Lung (tissue), 12 donors: ENCODE measurements around the gene ABLIM2. TPM values are rescaled to one million over a fixed set of nuclear protein-coding genes. Genes with fewer than 3 reads are reported as not detected.

Source experiments
- ATAC-seq: fragments of 200-7000 bp; cut with Tn5 transposase; one replicate; pipeline ENCODE4 v1.9.1; 2020; ENCODE audit warnings: moderate number of reproducible peaks; ENCODE audit not compliant: insufficient read depth, low FRiP score
- DNase-seq, 3 donors: peaks; one replicate each; pipeline ENCODE4 v3.0.0-alpha.2; 2013 to 2017
- H3K27ac ChIP-seq, 2 donors: one replicate each; pipeline ENCODE4 v1.5.1; 2013; ENCODE audit warnings: mild to moderate bottlenecking in 2 of 2, moderate library complexity in 2 of 2, control low read depth in 1 of 2, inconsistent platforms in 1 of 2, low read depth in 1 of 2, low read length in 1 of 2
- H3K27me3 ChIP-seq, 3 donors: one replicate each; pipeline ENCODE4 v1.5.1; 2013; ENCODE audit warnings: low read length in 2 of 3; ENCODE audit not compliant: control insufficient read depth in 3 of 3, insufficient read depth in 3 of 3
- H3K36me3 ChIP-seq, 4 donors: one replicate each; pipeline ENCODE4 v1.5.1; 2013; ENCODE audit warnings: low read length in 4 of 4, mild to moderate bottlenecking in 1 of 4, moderate library complexity in 1 of 4; ENCODE audit not compliant: control insufficient read depth in 4 of 4, insufficient read depth in 4 of 4
- H3K4me1 ChIP-seq, 5 donors: one replicate each; pipeline ENCODE4 v1.5.1; 2013; ENCODE audit warnings: low read length in 5 of 5, mild to moderate bottlenecking in 2 of 5, moderate library complexity in 1 of 5; ENCODE audit not compliant: control insufficient read depth in 5 of 5, insufficient read depth in 5 of 5
- H3K4me3 ChIP-seq: one replicate; pipeline ENCODE4 v1.5.1; 2013; ENCODE audit warnings: mild to moderate bottlenecking, control low read depth, moderate library complexity
- H3K9ac ChIP-seq, 2 donors: one replicate each; pipeline ENCODE4 v1.5.1; 2013; ENCODE audit warnings: low read length in 2 of 2, control low read depth in 1 of 2; ENCODE audit not compliant: insufficient read depth in 1 of 2
- H3K9me3 ChIP-seq, 4 donors: one replicate each; pipeline ENCODE4 v1.5.1; 2013; ENCODE audit warnings: low read length in 3 of 4, mild to moderate bottlenecking in 1 of 4, moderate library complexity in 1 of 4; ENCODE audit not compliant: control insufficient read depth in 4 of 4, insufficient read depth in 3 of 4
- CTCF ChIP-seq: IDR thresholded peaks from 2 replicates; pipeline ENCODE4 v1.5.1; 2012; ENCODE audit warnings: mild to moderate bottlenecking; ENCODE audit errors: control extremely low read depth, extremely low read depth
- WGBS, 2 donors: extraction: QIAGEN DNeasy Blood & Tissue Kit; methylation state at CpG; one replicate each; pipeline ENCODE4 v1.1.7; 2013; 5-methylcytosine and 5-hydroxymethylcytosine counted together
- polyA plus RNA-seq, 2 donors: library from polyadenylated mRNA; stranded (reverse); fragments of 200-250 nt; gene quantifications; one replicate each; pipeline ENCODE4 v1.2.1, GENCODE V29; 2013
- total RNA-seq, 2 donors: library from RNA; depleted of rRNA in 1 of 2; stranded (reverse); fragments of >200 nt in 1 of 2; gene quantifications; one replicate each; pipeline ENCODE4 v1.2.1, GENCODE V29; 2014 to 2021
- donor health status: control.
- donor health status: control.
- donor health status: Bipolar disorder and iron deficiency.
- donor health status: healthy.
- donor health status: DM: yes; HTN: yes; CAD: no.

Gene ABLIM2
- total and polyA plus RNA-seq, 4 donors = 1.7 to 10.9 (median 5.2) TPM

DNA sequence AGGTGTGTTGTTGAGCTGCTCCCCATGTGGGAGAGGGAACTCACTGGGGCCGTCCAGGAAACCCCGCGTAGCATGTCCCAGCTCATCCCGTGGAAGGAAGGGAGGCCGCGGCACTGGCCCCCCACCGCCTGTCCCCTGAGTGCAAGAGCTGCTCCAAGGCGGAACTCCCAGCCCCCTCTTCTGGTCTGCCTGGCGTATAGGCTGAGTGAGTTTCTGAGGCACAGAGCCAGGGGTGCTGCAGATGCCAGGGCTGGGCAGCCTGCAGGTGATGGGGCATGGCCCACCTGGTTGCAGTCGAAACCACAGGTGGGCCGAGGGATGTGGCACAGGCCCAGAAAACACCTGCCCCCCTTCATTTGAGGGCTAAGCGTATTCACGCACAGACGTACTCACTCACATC is 49.6 kb downstream of the ABLIM2 start:
- Histone ChIP-seq H3K27me3 (no peaks in the 10 kb centered on the region), H3K4me3 (no peak overlapping the region), H3K27ac (no peak overlapping the region), H3K36me3 (no peaks in the 10 kb centered on the region), H3K9me3 (peaks cover 0 to 8% (median 0%) of the 10 kb centered on the region in 4 donors), H3K9ac (no peak overlapping the region), H3K4me1 (no peaks in the 10 kb centered on the region)
- WGBS, 2 donors = 77 to 83% methylated on average over 12 to 14 of the region's 14 CpGs
- TF ChIP-seq CTCF = no peak
- DNase-seq (no peak), ATAC-seq (no peak)

- no peak for TF ChIP-seq CTCF
- Histone ChIP-seq H3K9me3 (peaks cover 0 to 8% (median 0%) of the 10 kb centered on the region in 4 donors), H3K27ac (no peak overlapping the region), H3K4me3 (no peak overlapping the region), H3K36me3 (no peaks in the 10 kb centered on the region), H3K27me3 (no peaks in the 10 kb centered on the region), H3K9ac (no peak overlapping the region), H3K4me1 (no peaks in the 10 kb centered on the region)
- ATAC-seq = no peak
- no peak for DNase-seq
- 84 to 85% methylated on average over 20 of the region's 20 CpGs for WGBS, 2 donors
Measured at GRCh38 chr4:8108261-8108660, 50.4 kb downstream of the ABLIM2 start.

- H3K4me1 ChIP-seq = no peaks in the 10 kb centered on the region
- no peaks in the 10 kb centered on the region for H3K36me3 ChIP-seq
- ATAC-seq = no peak
- no peak overlapping the region for H3K9ac ChIP-seq
- TF ChIP-seq CTCF = no peak
- WGBS, 2 donors = 91 to 94% methylated on average over 11 of the region's 11 CpGs
- no peaks in the 10 kb centered on the region for H3K27me3 ChIP-seq
- no peak for DNase-seq
- peaks cover 0 to 8% (median 0%) of the 10 kb centered on the region in 4 donors for H3K9me3 ChIP-seq
- no peak overlapping the region for H3K4me3 ChIP-seq
- no peak overlapping the region for H3K27ac ChIP-seq
Measured at GRCh38 chr4:8107146-8107657, 51.4 kb downstream of the ABLIM2 start.

DNA sequence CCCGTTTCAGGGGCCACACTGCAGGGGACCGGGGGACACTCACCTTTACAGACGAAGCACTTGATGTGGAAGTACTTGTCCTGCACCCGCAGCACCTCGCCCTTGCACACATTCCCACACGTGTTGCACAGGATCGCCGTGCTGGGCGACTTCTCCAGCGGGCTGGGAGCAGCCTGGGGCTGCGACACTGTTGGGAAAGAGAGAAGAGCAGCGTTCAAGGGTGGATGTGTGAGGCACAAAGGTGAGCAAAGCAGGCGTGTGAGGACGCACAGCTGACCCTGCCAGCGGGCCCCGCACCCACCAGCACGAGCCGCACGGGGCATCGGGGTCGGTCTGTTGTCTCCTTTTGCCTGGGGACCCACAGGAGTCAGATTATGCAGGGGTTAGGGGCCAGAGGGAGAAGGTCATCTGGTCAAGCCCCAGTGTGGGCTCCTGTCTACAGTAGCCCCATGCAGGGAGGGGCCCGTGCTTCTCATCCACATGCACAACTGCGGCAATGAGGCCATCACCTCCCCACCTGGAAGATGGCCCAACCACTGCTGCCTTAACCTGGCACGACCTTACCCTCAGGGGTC is 52.1 kb downstream of the ABLIM2 start:
- no peak overlapping the region for H3K27ac ChIP-seq
- no peak for DNase-seq
- WGBS, 2 donors = 87 to 88% methylated on average over 24 of the region's 24 CpGs
- H3K27me3 ChIP-seq = no peaks in the 10 kb centered on the region
- no peak overlapping the region for H3K9ac ChIP-seq
- no peak for TF ChIP-seq CTCF
- no peaks in the 10 kb centered on the region for H3K36me3 ChIP-seq
- H3K4me1 ChIP-seq = no peaks in the 10 kb centered on the region
- H3K4me3 ChIP-seq = no peak overlapping the region
- ATAC-seq = no peak
- peaks cover 0 to 8% (median 0%) of the 10 kb centered on the region in 4 donors for H3K9me3 ChIP-seq
